ENCODE results near the gene CPPED1.
"Not testable (repeated sequence)": the region's sequence is repeated elsewhere in the genome, so short reads cannot be mapped to it uniquely, and the experiment has no call there.

GRCh38 chr16:12792528-12792927, 11.2 kb downstream of the CPPED1 start:
- not testable (repeated sequence) for TF ChIP-seq POLR2AphosphoS5 (IDR thresholded peaks at IDR 0.05; ENCODE audit: low read depth, low read length); POLR2A (IDR thresholded peaks at IDR 0.05; ENCODE audit: low read depth, low read length); TAF1 (IDR thresholded peaks at IDR 0.05; ENCODE audit: low read depth, low read length); SPI1 (IDR thresholded peaks at IDR 0.05; ENCODE audit: low read depth, low read length); POU2F2 (IDR thresholded peaks at IDR 0.05; ENCODE audit: low read depth, low read length); PAX5 (IDR thresholded peaks at IDR 0.05; ENCODE audit: insufficient read depth, low read length, severe bottlenecking)
